Measurements from ENCODE around the gene TP63.

DNA sequence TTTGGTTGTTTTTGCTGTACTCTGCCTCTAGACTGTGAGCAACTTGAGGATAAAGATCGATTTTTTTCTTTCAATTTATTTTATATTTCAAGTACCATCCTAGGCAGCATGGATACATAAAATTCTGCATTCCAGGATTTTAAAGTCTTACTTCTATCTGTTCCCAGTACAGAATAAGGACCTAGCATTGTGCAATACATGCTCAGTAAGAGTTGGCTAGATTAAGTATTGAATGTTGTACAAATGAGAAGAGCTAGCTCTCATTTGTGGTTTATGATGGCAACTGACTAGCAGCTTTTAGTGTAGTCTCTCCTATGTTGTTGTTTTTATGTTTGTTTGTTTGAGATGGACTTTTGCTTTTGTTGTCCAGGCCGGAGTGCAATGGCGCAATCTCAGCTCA lies 222.7 kb downstream of the TP63 start:
- TF ChIP-seq, protein P1, sequence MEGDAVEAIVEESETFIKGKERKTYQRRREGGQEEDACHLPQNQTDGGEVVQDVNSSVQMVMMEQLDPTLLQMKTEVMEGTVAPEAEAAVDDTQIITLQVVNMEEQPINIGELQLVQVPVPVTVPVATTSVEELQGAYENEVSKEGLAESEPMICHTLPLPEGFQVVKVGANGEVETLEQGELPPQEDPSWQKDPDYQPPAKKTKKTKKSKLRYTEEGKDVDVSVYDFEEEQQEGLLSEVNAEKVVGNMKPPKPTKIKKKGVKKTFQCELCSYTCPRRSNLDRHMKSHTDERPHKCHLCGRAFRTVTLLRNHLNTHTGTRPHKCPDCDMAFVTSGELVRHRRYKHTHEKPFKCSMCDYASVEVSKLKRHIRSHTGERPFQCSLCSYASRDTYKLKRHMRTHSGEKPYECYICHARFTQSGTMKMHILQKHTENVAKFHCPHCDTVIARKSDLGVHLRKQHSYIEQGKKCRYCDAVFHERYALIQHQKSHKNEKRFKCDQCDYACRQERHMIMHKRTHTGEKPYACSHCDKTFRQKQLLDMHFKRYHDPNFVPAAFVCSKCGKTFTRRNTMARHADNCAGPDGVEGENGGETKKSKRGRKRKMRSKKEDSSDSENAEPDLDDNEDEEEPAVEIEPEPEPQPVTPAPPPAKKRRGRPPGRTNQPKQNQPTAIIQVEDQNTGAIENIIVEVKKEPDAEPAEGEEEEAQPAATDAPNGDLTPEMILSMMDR (IDR thresholded peaks at IDR 0.05), result no peak
- TF ChIP-seq POLR2A (IDR thresholded peaks at IDR 0.05), result no peak

Data from Peyer's patch (tissue), 4 donors.